Measurements from ENCODE around the gene TUBA4A. TPM values are rescaled to one million over a fixed set of nuclear protein-coding genes. Genes with fewer than 3 reads are reported as not detected.
A peak's percentile ranks its signal among the peaks of the same experiment; 100 is the strongest.

Gene TUBA4A
- total and polyA plus RNA-seq, 4 donors: 15.6 to 82.1 (median 43.0) TPM

DNA sequence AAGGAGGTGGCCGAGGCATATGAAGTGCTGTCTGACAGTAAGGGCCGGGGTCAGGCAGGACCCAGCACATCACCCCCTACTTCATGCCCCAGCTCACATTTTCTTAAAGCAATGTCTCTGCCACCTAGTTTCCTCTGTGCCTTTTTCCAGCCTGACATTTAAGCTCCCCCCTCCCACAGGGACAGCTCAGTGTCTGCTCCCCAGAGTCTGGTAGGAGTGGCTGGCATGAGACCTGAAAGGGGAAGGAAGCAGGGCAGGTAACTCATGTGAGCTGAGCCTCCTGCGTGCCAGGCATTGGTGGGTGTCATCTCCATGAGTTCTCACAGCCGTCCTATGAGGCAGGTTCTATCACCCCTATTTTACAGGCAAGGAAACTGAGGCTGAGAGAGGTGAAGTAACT is 26.9 kb upstream of the TUBA4A start:
- peaks cover 5 to 36% (median 26%) of the 10 kb centered on the region in 4 donors for H3K36me3 ChIP-seq (ENCODE audit: control insufficient read depth in 4 of 4, insufficient read depth in 4 of 4, low read length in 4 of 4)
- DNase-seq (no peak), ATAC-seq (ENCODE audit: insufficient read depth, low FRiP score) (no peak)
- 93 to 95% methylated on average over 4 of the region's 4 CpGs for WGBS, 2 donors
- no peak overlapping the region for H3K9ac ChIP-seq (ENCODE audit: insufficient read depth in 1 of 2, low read length in 2 of 2)
- peaks cover 8 to 20% (median 10%) of the 10 kb centered on the region in 5 donors for H3K4me1 ChIP-seq (ENCODE audit: control insufficient read depth in 5 of 5, insufficient read depth in 5 of 5, low read length in 5 of 5)
- TF ChIP-seq, protein P1, sequence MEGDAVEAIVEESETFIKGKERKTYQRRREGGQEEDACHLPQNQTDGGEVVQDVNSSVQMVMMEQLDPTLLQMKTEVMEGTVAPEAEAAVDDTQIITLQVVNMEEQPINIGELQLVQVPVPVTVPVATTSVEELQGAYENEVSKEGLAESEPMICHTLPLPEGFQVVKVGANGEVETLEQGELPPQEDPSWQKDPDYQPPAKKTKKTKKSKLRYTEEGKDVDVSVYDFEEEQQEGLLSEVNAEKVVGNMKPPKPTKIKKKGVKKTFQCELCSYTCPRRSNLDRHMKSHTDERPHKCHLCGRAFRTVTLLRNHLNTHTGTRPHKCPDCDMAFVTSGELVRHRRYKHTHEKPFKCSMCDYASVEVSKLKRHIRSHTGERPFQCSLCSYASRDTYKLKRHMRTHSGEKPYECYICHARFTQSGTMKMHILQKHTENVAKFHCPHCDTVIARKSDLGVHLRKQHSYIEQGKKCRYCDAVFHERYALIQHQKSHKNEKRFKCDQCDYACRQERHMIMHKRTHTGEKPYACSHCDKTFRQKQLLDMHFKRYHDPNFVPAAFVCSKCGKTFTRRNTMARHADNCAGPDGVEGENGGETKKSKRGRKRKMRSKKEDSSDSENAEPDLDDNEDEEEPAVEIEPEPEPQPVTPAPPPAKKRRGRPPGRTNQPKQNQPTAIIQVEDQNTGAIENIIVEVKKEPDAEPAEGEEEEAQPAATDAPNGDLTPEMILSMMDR (IDR thresholded peaks at IDR 0.05; ENCODE audit: control extremely low read depth, extremely low read depth): no peak
- H3K9me3 ChIP-seq (ENCODE audit: control insufficient read depth in 4 of 4, insufficient read depth in 3 of 4, low read length in 3 of 4): no peaks in the 10 kb centered on the region
- H3K27me3 ChIP-seq (ENCODE audit: control insufficient read depth in 3 of 3, insufficient read depth in 3 of 3, low read length in 2 of 3): no peaks in the 10 kb centered on the region
- no peak overlapping the region for H3K4me3 ChIP-seq
- no peak overlapping the region for H3K27ac ChIP-seq (ENCODE audit: low read depth in 1 of 2, low read length in 1 of 2)

DNA sequence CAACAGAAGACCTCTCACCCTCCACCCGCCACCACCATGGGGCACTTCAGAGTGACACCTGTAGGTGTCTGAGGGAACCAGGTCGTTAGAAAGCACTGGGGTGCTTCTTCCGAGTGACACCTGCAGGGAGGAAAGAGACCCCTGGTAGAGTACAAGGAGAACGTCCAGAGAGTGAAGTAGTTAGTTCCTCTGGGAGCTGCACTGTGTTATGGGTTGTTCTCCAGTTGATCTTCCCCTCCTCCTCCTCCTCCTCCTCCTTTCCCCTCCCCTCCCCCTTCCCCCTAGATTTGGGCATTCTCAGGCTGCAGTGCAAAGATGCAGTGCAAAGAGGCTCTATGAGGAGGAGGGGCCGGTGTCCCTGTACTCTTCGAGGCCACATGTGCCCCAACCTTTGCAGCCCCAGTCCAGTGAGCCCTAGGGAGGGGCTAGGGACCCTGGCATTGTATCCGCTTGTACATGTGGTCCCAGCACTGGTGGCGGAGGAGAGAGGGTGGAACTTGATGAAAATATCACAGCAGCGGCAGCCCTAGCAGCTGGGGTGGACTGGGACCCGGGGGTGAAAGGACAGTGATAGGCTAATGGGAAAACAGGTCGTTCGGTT is 26.3 kb upstream of the TUBA4A start:
- peaks cover 1 to 30% (median 23%) of the 10 kb centered on the region in 4 donors for H3K36me3 ChIP-seq (ENCODE audit: control insufficient read depth in 4 of 4, insufficient read depth in 4 of 4, low read length in 4 of 4)
- H3K9ac ChIP-seq (ENCODE audit: insufficient read depth in 1 of 2, low read length in 2 of 2): peak overlapping the region; percentile 78 to 94
- peak overlapping the region; percentile 86 to 93 for H3K27ac ChIP-seq (ENCODE audit: low read depth in 1 of 2, low read length in 1 of 2)
- WGBS, 2 donors: 50 to 61% methylated on average over 12 of the region's 12 CpGs
- TF ChIP-seq, protein P1 (IDR thresholded peaks at IDR 0.05; ENCODE audit: control extremely low read depth, extremely low read depth): no peak
- no peaks in the 10 kb centered on the region for H3K9me3 ChIP-seq (ENCODE audit: control insufficient read depth in 4 of 4, insufficient read depth in 3 of 4, low read length in 3 of 4)
- peaks cover 8 to 20% (median 10%) of the 10 kb centered on the region in 5 donors for H3K4me1 ChIP-seq (ENCODE audit: control insufficient read depth in 5 of 5, insufficient read depth in 5 of 5, low read length in 5 of 5)
- no peak for ATAC-seq (ENCODE audit: insufficient read depth, low FRiP score)
- H3K27me3 ChIP-seq (ENCODE audit: control insufficient read depth in 3 of 3, insufficient read depth in 3 of 3, low read length in 2 of 3): no peaks in the 10 kb centered on the region
- DNase-seq: no peak
- H3K4me3 ChIP-seq: peak overlapping the region; percentile 78

DNA sequence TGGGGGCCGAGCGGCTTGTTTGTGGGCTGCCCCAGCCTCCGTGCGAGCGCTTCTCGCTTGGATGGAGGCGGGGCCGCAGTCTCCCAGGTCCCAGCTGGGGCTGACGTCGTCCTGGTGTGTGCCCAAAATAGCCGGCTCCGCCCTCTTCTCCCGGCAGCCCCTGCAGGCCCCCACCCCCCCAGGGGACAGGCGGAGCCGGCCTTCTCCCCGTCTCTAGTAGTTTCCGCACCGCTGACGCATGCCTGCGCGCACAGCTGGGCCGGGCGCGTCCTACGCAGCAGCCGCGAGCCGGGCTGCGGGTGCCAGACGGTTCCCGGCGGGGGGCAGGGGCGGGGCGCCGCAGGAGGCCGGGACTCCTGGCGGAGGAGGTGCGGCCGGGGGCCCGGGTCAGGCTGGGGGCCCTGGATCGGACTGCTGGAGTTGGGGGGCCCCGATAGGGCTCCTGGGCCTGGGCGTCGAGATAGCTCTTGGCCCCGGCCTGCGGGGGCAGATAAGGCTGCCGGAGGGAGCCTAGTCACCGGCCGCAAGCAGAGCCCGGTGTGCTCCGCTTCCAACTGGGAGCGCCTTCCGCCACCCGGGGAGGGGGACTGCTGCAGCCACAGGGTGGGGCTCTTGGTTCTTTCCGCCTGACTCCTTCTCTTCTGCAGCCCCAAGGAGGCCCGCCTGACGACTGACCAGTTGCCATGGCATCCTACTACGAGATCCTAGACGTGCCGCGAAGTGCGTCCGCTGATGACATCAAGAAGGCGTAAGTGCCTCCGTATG is 25.6 kb upstream of the TUBA4A start, which contains the start of gene DNAJB2:
Gene DNAJB2 (plus strand): TSS at position 216 of the 765 bp plus-strand sequence. CDS start 468 bp downstream, at position 684.
- Histone ChIP-seq H3K4me1 (ENCODE audit: control insufficient read depth in 5 of 5, insufficient read depth in 5 of 5, low read length in 5 of 5) (peaks cover 8 to 20% (median 10%) of the 10 kb centered on the region in 5 donors), H3K4me3 (peak within 1 kb of the TSS; percentile 78), H3K27ac (ENCODE audit: low read depth in 1 of 2, low read length in 1 of 2) (peak within 1 kb of the TSS; percentile 86 to 93), H3K36me3 (ENCODE audit: control insufficient read depth in 4 of 4, insufficient read depth in 4 of 4, low read length in 4 of 4) (peaks cover 0 to 23% (median 20%) of the 10 kb centered on the region in 4 donors), H3K9ac (ENCODE audit: insufficient read depth in 1 of 2, low read length in 2 of 2) (peak within 1 kb of the TSS; percentile 78 to 94), H3K27me3 (ENCODE audit: control insufficient read depth in 3 of 3, insufficient read depth in 3 of 3, low read length in 2 of 3) (no peaks in the 10 kb centered on the region), H3K9me3 (ENCODE audit: control insufficient read depth in 4 of 4, insufficient read depth in 3 of 4, low read length in 3 of 4) (no peaks in the 10 kb centered on the region)
- 1 to 2% methylated on average over 39 to 65 of the region's 65 CpGs for WGBS, 2 donors
- TF ChIP-seq, protein P1 (IDR thresholded peaks at IDR 0.05; ENCODE audit: control extremely low read depth, extremely low read depth): no peak
- DNase-seq (peak; percentile 99), ATAC-seq (ENCODE audit: insufficient read depth, low FRiP score) (peak; percentile 96)

Measured in lung (tissue), 12 donors.